Esophagus squamous epithelium (tissue), 4 donors: Measurements from ENCODE around the gene LGR6.

ENCODE experiments used
- POLR2A ChIP-seq, 4 donors: fragments of 450-650 bp; IDR thresholded peaks; one replicate each; pipeline ENCODE4 v1.6.1; 2017; ENCODE audit warnings: antibody characterized with exemption in 4 of 4, mild to moderate bottlenecking in 4 of 4, moderate library complexity in 3 of 4
- TF ChIP-seq, protein P1 (sequence below), 6 experiments: fragments of 450-650 bp in 4 of 6; fragments of 200-600 bp in 2 of 6; sonication (generic) in 2 of 6; IDR thresholded peaks; one replicate each; pipeline ENCODE4 v1.5.1; 2016 to 2019; ENCODE audit warnings: antibody characterized with exemption in 6 of 6, mild to moderate bottlenecking in 4 of 6, moderate library complexity in 4 of 6

DNA sequence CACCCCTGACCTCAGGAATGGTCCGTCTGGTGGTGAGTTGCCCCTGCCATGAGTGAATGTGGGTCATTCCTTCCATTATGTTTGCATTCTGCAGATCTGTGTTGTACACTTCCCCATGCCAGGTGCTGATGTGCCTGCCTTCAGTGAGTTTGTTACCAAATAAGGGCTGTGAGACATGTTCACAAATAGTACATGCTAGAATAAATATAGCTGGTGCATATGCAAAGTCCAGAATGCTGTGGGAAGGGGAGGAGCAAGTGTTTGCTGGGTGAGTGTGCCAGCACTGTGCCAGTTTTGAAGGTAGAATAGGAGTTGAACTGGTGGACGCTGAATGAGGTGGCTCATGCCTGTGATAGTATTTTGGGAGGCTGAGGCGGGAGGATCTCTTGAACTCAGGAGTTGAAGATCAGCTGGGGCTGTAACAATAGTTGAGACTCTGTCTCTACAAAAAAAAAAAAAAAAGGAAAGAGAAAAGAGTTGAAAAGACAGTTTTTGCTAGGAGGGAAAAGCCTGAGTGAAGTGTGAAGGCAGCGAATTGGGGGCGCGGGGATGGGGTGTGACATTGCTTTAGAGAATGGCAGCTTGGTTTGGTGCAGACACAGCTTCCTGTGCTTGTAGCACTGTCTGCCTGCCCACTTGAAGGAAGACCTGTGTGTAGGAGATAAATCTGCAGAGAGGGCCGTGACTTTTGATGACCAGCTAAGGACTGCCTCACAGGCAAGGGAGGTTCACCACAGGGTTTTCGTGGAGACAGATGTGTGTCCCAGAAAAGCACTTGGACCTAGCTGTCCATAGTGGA lies 61.1 kb downstream of the LGR6 start:
- no peak for TF ChIP-seq POLR2A (IDR thresholded peaks at IDR 0.05)
- TF ChIP-seq, protein P1, sequence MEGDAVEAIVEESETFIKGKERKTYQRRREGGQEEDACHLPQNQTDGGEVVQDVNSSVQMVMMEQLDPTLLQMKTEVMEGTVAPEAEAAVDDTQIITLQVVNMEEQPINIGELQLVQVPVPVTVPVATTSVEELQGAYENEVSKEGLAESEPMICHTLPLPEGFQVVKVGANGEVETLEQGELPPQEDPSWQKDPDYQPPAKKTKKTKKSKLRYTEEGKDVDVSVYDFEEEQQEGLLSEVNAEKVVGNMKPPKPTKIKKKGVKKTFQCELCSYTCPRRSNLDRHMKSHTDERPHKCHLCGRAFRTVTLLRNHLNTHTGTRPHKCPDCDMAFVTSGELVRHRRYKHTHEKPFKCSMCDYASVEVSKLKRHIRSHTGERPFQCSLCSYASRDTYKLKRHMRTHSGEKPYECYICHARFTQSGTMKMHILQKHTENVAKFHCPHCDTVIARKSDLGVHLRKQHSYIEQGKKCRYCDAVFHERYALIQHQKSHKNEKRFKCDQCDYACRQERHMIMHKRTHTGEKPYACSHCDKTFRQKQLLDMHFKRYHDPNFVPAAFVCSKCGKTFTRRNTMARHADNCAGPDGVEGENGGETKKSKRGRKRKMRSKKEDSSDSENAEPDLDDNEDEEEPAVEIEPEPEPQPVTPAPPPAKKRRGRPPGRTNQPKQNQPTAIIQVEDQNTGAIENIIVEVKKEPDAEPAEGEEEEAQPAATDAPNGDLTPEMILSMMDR (IDR thresholded peaks at IDR 0.05): no peak
